Ectodermal cell (in vitro differentiated cells): ENCODE results near the gene TRIM27.

Experiments used
- H3K27ac ChIP-seq: 2 replicates; pipeline ENCODE4 v1.7.0; 2013; ENCODE audit warnings: mild to moderate bottlenecking, low read depth, low read length; ENCODE audit not compliant: insufficient read depth, poor library complexity, severe bottlenecking
- H3K27me3 ChIP-seq: 2 replicates; pipeline ENCODE4 v1.7.0; 2013; ENCODE audit warnings: mild to moderate bottlenecking, low read length; ENCODE audit not compliant: insufficient read depth, control insufficient read depth, poor library complexity, severe bottlenecking
- H3K36me3 ChIP-seq: one replicate; pipeline ENCODE4 v1.7.0; 2013; ENCODE audit warnings: low read length; ENCODE audit not compliant: control insufficient read depth, insufficient read depth
- H3K4me1 ChIP-seq: one replicate; pipeline ENCODE4 v1.7.0; 2013; ENCODE audit warnings: low read length; ENCODE audit not compliant: control insufficient read depth, insufficient read depth
- H3K4me3 ChIP-seq: 2 replicates; pipeline ENCODE4 v1.7.0; 2013; ENCODE audit warnings: low read depth, low read length, control low read depth; ENCODE audit not compliant: insufficient read depth
- H3K9me3 ChIP-seq: 2 replicates; pipeline ENCODE4 v1.7.0; 2013; ENCODE audit warnings: mild to moderate bottlenecking, low read length, moderate library complexity; ENCODE audit not compliant: control insufficient read depth
- WGBS, 2 experiments: methylation state at CpG; one replicate each; pipeline ENCODE4 v1.1.7; 2013; ENCODE audit warnings: missing lambda C conversion rate in 2 of 2; 5-methylcytosine and 5-hydroxymethylcytosine counted together

TRIM27 gene

DNA sequence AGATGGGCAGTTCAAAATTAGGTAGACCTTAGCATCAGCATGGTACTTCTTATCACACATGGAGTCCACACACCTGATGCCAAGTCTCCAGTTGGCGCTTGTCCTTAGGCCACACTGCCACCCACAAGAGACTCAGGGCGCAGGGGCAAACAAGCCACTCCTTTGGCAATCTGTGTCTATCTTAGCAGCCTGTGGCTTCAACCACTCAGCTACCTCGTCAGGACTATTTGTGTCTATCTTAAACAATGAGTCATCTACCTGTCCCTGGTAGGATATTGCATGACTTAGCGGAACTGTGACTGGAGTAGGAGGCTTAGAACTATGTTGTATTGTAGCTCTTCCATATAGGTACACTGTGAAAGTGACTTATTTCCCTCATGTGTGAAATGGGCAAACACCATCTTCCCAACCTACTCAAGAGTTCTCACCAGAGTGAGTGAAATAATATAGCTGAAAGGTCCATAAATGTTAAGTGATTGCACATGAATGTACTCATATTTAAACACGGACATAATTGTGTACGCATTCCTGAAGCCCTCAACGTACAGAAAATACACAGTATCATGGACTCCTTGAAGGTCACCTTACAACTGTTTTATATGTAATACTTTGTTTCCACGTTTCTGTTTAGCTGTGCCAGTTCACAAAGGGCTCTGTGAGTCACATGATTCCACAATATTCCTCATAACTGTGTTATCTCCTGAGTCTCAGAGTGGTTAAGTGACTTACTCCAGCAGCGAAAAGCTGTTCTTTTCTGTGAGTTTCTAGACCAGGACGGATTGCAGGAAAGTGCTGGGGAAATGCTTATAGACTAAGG lies 1.6 kb downstream of the TRIM27 start:
- no peak overlapping the region for H3K27ac ChIP-seq
- 51 to 61% methylated on average over 10 of the region's 10 CpGs for WGBS, 2 experiments

DNA sequence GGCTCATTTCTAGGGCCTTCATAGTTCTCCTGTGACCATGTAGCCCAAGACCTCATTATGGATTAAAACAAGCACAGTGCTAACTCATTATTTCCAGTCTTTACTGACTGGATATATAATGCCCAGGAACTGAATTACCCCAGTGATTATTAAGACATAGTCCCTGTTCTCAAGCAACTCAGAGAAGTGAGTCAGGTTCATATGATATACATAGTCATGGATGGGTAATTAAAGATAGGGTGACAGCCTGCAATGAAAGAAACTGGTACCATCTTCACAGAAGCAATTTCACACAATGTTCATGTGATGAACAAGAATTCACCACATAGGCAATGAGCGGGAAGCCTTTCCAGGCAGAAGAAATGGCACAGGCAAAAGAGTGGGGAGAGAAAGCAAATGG lies 3.5 kb downstream of the TRIM27 start:
- Histone ChIP-seq H3K4me3 (no peak overlapping the region), H3K9me3 (no peaks in the 10 kb centered on the region), H3K36me3 (peaks cover 46% of the 10 kb centered on the region), H3K4me1 (peaks cover 6% of the 10 kb centered on the region), H3K27me3 (no peaks in the 10 kb centered on the region), H3K27ac (no peak overlapping the region)
- 95 to 100% methylated on average over 1 of the region's 1 CpG for WGBS, 2 experiments

More for the DNA sequence above, 1.6 kb downstream of the TRIM27 start:
- H3K36me3 ChIP-seq, result peaks cover 31% of the 10 kb centered on the region
- peak overlapping the region; percentile 90 for H3K4me3 ChIP-seq
- no peaks in the 10 kb centered on the region for H3K27me3 ChIP-seq
- H3K4me1 ChIP-seq, result peaks cover 6% of the 10 kb centered on the region
- no peaks in the 10 kb centered on the region for H3K9me3 ChIP-seq

DNA sequence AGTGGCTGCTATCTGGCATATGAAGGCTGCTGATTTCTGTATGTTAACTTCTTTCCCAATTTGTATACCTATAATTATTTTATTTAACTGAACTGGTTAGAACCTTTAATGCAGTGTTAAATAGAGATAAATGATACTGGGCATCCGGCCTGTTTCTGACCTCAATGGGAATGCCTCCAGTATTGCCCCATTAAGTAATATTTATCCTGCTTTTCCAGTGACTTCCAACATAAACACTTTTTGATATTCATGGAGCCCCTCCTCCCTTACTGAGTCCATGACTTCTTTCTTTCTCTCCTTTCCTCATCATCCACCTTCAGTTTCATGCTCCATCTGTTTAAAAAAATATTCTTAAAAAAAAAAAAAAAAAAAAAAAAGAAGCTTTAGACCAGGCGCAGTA lies 8.8 kb downstream of the TRIM27 start:
- H3K36me3 ChIP-seq, result peaks cover 65% of the 10 kb centered on the region
- no peak overlapping the region for H3K27ac ChIP-seq
- no peak overlapping the region for H3K4me3 ChIP-seq
- WGBS, 2 experiments, result 87 to 95% methylated on average over 2 of the region's 2 CpGs
- no peaks in the 10 kb centered on the region for H3K4me1 ChIP-seq
- no peaks in the 10 kb centered on the region for H3K9me3 ChIP-seq
- no peaks in the 10 kb centered on the region for H3K27me3 ChIP-seq

DNA sequence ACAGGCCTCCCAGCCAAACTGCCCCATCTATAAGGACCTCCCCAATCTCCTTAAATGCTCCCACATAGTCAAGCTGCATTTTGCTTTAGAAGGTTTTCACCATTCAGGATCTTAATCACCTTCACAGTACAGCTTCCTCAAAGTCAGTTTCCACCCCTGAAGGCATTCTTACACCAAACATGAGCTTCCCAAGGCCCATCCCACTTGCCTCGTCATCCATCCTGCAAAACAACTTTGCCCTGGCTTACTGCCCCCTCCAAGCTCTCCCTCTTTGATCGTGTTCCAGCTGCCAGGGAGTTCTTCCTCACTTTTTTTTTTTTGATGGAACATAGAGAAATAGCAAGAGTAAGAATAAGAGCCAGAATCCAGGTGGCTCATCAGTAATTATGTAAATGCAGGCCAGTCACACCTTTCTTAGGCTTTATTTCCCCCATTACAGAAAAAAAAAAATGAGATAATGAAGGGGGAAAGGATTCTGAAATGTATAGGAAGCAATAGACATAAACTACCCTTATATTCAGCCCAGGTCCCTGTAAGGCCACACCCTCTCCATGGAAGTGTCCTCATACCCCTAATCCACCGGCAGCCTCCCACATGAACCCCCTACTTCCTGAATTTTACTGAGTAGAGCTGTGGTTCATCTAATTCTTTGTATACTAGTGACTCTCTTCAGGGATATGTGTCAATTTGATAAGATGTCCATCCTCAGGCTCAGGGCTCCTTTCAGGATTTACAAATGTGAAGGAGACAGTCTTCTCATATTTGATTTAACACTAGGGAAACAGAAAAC lies 12.7 kb downstream of the TRIM27 start:
- Histone ChIP-seq H3K9me3 (no peaks in the 10 kb centered on the region), H3K27me3 (no peaks in the 10 kb centered on the region), H3K4me3 (no peak overlapping the region), H3K27ac (no peak overlapping the region), H3K36me3 (peaks cover 38% of the 10 kb centered on the region), H3K4me1 (no peaks in the 10 kb centered on the region)
- WGBS, 2 experiments, result 94% methylated on average over 2 to 3 of the region's 3 CpGs

DNA sequence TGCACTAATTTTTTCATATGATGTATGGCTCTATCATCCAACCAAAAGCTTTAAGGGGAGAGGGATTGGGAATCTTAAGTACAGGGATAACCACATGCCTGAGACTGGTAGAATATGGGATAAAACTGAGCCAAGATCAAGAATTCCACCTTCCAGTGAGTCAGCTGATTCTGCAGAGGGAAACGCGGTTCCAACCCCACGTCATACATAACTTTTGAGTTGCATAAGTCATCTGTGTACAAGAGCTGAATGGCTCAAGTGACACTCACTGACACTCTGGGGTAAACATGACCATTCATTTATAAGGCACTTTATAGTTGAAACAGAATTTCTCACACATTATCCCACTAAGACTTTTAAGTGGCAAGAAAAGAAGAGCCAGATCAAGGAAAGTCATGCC lies 16.4 kb downstream of the TRIM27 start:
- Histone ChIP-seq H3K4me1 (no peaks in the 10 kb centered on the region), H3K36me3 (peaks cover 52% of the 10 kb centered on the region), H3K27me3 (no peaks in the 10 kb centered on the region), H3K27ac (no peak overlapping the region), H3K4me3 (no peak overlapping the region), H3K9me3 (no peaks in the 10 kb centered on the region)
- 98% methylated on average over 3 of the region's 3 CpGs for WGBS, 2 experiments

DNA sequence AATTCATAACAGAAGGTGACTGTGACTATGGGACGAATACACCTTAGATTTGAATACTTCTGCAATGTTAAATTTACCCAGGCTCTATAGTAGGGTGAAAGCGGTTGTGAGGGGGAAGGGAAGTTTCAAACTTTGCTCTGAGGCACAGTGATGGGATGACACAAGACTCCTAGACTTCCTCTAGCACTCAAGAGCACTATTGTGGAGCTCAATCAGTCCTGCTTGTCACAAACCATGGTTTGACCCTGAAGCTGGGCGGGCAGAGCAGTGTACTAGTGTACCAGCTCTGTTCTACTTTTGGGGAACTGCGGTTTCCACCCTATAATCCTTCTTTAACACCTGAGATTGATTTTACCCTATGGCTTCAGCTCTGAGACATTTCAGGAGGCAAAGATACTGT lies 17.1 kb downstream of the TRIM27 start:
- H3K36me3 ChIP-seq, result peaks cover 50% of the 10 kb centered on the region
- WGBS, 2 experiments, result 94 to 100% methylated on average over 4 of the region's 4 CpGs

DNA sequence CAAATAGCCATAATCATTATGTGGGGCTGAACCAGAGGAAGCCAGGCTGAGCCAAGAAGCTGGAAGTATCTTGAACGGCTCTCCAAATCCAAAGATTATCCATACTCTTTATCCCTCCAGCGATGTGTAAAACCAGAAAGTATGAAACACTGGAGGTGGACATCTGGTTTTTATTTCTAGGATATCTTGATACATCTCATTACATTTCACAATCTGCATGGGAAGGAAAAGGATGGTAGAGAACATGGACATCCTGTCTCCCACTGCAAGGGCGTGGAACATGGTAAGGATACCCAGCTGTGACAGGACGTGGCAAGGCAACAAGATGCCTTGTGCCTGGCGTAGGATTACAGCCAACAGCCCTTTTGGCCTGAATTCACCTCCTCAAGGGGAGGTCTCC lies 20.1 kb downstream of the TRIM27 start:
- no peak overlapping the region for H3K4me3 ChIP-seq
- no peak overlapping the region for H3K27ac ChIP-seq
- WGBS, 2 experiments, result 89 to 99% methylated on average over 4 to 5 of the region's 5 CpGs
- no peaks in the 10 kb centered on the region for H3K4me1 ChIP-seq
- H3K36me3 ChIP-seq, result peaks cover 28% of the 10 kb centered on the region
- H3K9me3 ChIP-seq, result no peaks in the 10 kb centered on the region
- no peaks in the 10 kb centered on the region for H3K27me3 ChIP-seq

More for the DNA sequence above, 17.1 kb downstream of the TRIM27 start:
- no peak overlapping the region for H3K4me3 ChIP-seq
- H3K4me1 ChIP-seq, result no peaks in the 10 kb centered on the region
- H3K9me3 ChIP-seq, result no peaks in the 10 kb centered on the region
- no peak overlapping the region for H3K27ac ChIP-seq
- no peaks in the 10 kb centered on the region for H3K27me3 ChIP-seq

DNA sequence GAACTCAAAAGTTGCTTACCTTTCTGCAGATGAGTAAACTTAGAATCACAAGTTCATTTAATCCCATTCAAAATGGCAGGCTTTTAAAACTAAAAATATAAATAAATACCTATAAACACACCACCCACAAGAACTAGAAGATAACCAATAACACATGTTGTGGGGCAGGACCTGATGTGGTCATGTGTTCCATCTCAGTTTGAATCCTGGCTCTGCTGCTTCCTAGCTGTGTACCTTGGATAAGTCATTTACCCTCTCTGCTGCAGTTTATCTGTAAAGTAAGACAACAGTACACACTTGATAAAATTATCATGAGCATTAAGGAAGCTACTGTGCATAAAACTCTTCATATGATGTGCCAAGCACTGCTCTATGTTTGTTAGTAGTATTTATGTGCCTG lies 22.0 kb downstream of the TRIM27 start:
- H3K27me3 ChIP-seq, result no peaks in the 10 kb centered on the region
- H3K27ac ChIP-seq, result no peak overlapping the region
- no peaks in the 10 kb centered on the region for H3K4me1 ChIP-seq
- H3K4me3 ChIP-seq, result no peak overlapping the region
- peaks cover 28% of the 10 kb centered on the region for H3K36me3 ChIP-seq
- H3K9me3 ChIP-seq, result no peaks in the 10 kb centered on the region

DNA sequence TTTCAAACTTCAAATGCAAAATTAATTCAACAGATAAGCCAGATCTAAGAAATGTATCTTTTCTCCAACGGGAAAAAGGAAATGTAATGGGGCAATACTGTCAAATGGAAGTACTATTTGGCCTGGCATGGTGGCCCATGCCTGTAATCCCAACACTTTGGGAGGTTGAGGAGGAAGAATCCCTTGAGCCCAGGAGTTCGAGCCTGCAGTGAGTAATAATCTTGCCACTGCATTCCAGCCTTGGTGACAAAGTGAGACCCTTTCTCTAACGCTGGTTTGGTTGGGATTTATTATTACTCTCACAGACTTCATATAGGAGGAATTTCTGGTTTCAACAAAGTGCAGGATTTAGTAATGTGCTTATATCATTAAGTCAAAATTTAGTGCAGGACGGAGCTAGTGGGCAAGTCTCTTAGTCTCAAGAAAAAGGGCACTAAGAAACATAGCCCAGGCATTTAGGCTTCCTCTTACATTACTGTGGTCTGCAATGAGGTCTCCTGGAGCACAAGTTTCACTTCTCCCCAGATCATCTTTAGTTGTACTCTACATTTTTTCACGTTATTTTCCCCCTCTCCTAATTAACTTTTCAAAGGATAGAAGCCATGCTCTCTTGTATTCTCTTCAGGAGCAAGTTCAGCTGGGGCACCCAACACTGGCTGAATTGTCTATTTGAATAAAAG lies 23.1 kb downstream of the TRIM27 start:
- H3K9me3 ChIP-seq, result no peaks in the 10 kb centered on the region
- peaks cover 28% of the 10 kb centered on the region for H3K36me3 ChIP-seq
- H3K27ac ChIP-seq, result peak overlapping the region; percentile 36
- no peaks in the 10 kb centered on the region for H3K27me3 ChIP-seq
- no peaks in the 10 kb centered on the region for H3K4me1 ChIP-seq
- 77 to 87% methylated on average over 5 of the region's 5 CpGs for WGBS, 2 experiments
- no peak overlapping the region for H3K4me3 ChIP-seq

DNA sequence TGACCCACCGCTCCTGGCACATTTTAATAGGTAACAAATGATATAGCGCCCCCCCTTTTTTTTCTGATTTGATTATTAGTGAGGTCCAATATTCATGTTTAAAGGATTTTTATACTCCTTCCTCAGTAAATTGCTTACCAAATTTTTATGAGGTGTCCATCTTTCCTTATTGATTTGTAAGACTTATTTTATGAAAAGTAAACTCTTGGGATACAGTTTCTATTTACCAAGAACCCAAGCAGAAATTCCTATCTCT lies 25.1 kb downstream of the TRIM27 start:
- no peaks in the 10 kb centered on the region for H3K4me1 ChIP-seq
- no peak overlapping the region for H3K27ac ChIP-seq
- H3K9me3 ChIP-seq, result no peaks in the 10 kb centered on the region
- no peaks in the 10 kb centered on the region for H3K27me3 ChIP-seq
- no peak overlapping the region for H3K4me3 ChIP-seq
- H3K36me3 ChIP-seq, result peaks cover 16% of the 10 kb centered on the region
- WGBS, 2 experiments, result 94 to 100% methylated on average over 1 to 2 of the region's 2 CpGs
